C4-2B (cell line): ENCODE data around the gene OLFM2.
"Not testable (repeated sequence)": the region's sequence is repeated elsewhere in the genome, so short reads cannot be mapped to it uniquely, and the experiment has no call there.

Experiments
- H3K27ac ChIP-seq: fragments of 450-650 bp; 2 replicates; pipeline ENCODE4 v1.5.1; 2017
- CTCF ChIP-seq: fragments of 450-650 bp; conservative IDR thresholded peaks from 2 replicates; pipeline ENCODE4 v1.5.1; 2017; ENCODE audit warnings: mild to moderate bottlenecking
- ZFX ChIP-seq: fragments of 450-650 bp; IDR thresholded peaks from 2 replicates; pipeline ENCODE4 v1.6.1; 2017

OLFM2 gene

GRCh38 chr19:9956956-9957355 is 20.6 kb upstream of the OLFM2 start:
- TF ChIP-seq CTCF, result no peak
- no peak for TF ChIP-seq ZFX
- no peak overlapping the region for H3K27ac ChIP-seq

GRCh38 chr19:9953802-9954542 is 17.7 kb upstream of the OLFM2 start:
- TF ChIP-seq ZFX (no peak), CTCF (no peak)
- no peak overlapping the region for H3K27ac ChIP-seq

- TF ChIP-seq CTCF (no peak), ZFX (no peak)
- H3K27ac ChIP-seq, result no peak overlapping the region
These were observed 16.0 kb upstream of the OLFM2 start for GRCh38 chr19:9952276-9952675.

- no peak overlapping the region for H3K27ac ChIP-seq
- no peak for TF ChIP-seq ZFX
- TF ChIP-seq CTCF, result no peak
These were observed 11.1 kb upstream of the OLFM2 start for GRCh38 chr19:9947441-9947840.

- H3K27ac ChIP-seq, result not testable (repeated sequence)
These were observed 10.3 kb upstream of the OLFM2 start for GRCh38 chr19:9946528-9947125.

- H3K27ac ChIP-seq, result no peak overlapping the region
- TF ChIP-seq ZFX (no peak), CTCF (no peak)
These were observed 9.1 kb upstream of the OLFM2 start for GRCh38 chr19:9945319-9945966.

GRCh38 chr19:9943744-9944143 is 7.4 kb upstream of the OLFM2 start:
- no peak overlapping the region for H3K27ac ChIP-seq
- TF ChIP-seq ZFX (no peak), CTCF (no peak)
